ENCODE results near the gene NKD2. TPM values are rescaled to one million over a fixed set of nuclear protein-coding genes. Genes with fewer than 3 reads are reported as not detected.

Gene NKD2
- polyA plus RNA-seq, 1 of the 3 experiments (the other 2 are of a cell fraction), result not detected

GRCh38 chr5:1058083-1058945 is 49.7 kb downstream of the NKD2 start:
- Histone ChIP-seq H3K4me3 (ENCODE audit: low read depth in 2 of 2, low read length in 1 of 2) (no peak overlapping the region), H3K27me3 (ENCODE audit: insufficient read depth) (no peaks in the 10 kb centered on the region), H3F3A (replicated peaks; ENCODE audit: insufficient read depth) (no peaks in the 10 kb centered on the region), H3K4me1 (ENCODE audit: control insufficient read depth in 1 of 2, insufficient read depth in 2 of 2, low read depth in 1 of 2, low read length in 1 of 2) (no peaks in the 10 kb centered on the region), H3K79me2 (ENCODE audit: insufficient read depth) (no peaks in the 10 kb centered on the region), H4K20me1 (ENCODE audit: insufficient read depth) (no peaks in the 10 kb centered on the region), H3K9me2 (no peaks in the 10 kb centered on the region), H2AFZ (ENCODE audit: low read depth) (no peak overlapping the region), H3K9me3 (no peaks in the 10 kb centered on the region), H3K4me2 (no peak overlapping the region), H3K27ac (ENCODE audit: low read depth in 2 of 2, low read length in 1 of 2) (no peak overlapping the region), H3K36me3 (replicated peaks in 1 of 2; ENCODE audit: control insufficient read depth in 1 of 2, insufficient read depth in 2 of 2, low read length in 1 of 2) (no peaks in the 10 kb centered on the region), H3K9ac (no peak overlapping the region)
- CTCF ChIA-PET, result interaction anchor here (0.8 to 1.4 kb wide), 4 partner anchors 82 to 116 kb away, joined by 3 to 4 read pairs (median 4); no protein-coding TSS in a partner anchor
- WGBS (ENCODE audit: low lambda C conversion rate), result 89% methylated on average over 22 of the region's 36 CpGs
- no peak for DNase-seq
- POLR2A ChIA-PET, result no interaction called here
- TF ChIP-seq ELF1 (IDR thresholded peaks at IDR 0.05) (no peak), JUND (IDR thresholded peaks at IDR 0.05) (no peak), USF1 (IDR thresholded peaks at IDR 0.05; ENCODE audit: borderline replicate concordance, low read depth) (no peak), NRF1 (IDR thresholded peaks at IDR 0.05; ENCODE audit: low read depth, low read length) (no peak), IRF3 (IDR thresholded peaks at IDR 0.05; ENCODE audit: low read depth, low read length) (no peak), CHD2 (IDR thresholded peaks at IDR 0.05; ENCODE audit: low read length, partially characterized antibody) (no peak), TAF1 (IDR thresholded peaks at IDR 0.05; ENCODE audit: borderline replicate concordance, low read depth, low read length) (no peak), GATA2 (CRISPR knock-in tag; IDR thresholded peaks at IDR 0.05) (no peak), SIN3A (IDR thresholded peaks at IDR 0.05; ENCODE audit: borderline replicate concordance, low read depth, low read length) (no peak), POLR2AphosphoS5 (IDR thresholded peaks at IDR 0.05; ENCODE audit: low read depth, low read length) (no peak), USF2 (IDR thresholded peaks at IDR 0.05; ENCODE audit: borderline replicate concordance, low read depth, low read length) (no peak), NFIC (IDR thresholded peaks at IDR 0.05; ENCODE audit: borderline replicate concordance) (no peak), CTCF (IDR thresholded peaks at IDR 0.05) (no peak)
